HG03135 (cell line): Measurements from ENCODE around the gene ZBTB9.

Source experiments
- ATAC-seq: cut with Tn5 transposase; IDR thresholded peaks from one replicate; pipeline ENCODE4 v1.9.1; 2021; ENCODE audit warnings: mild to moderate bottlenecking, moderate library complexity; ENCODE audit not compliant: unreplicated experiment

Gene ZBTB9

GRCh38 chr6:33432546-33432945 lies 21.8 kb upstream of the ZBTB9 start:
- ATAC-seq = no peak

GRCh38 chr6:33433001-33433543 lies 21.3 kb upstream of the ZBTB9 start:
- no peak for ATAC-seq

- no peak for ATAC-seq
Measured at GRCh38 chr6:33433544-33434191, 20.7 kb upstream of the ZBTB9 start.

- ATAC-seq = no peak
Measured at GRCh38 chr6:33434961-33435360, 19.4 kb upstream of the ZBTB9 start.

GRCh38 chr6:33437666-33438065 lies 16.7 kb upstream of the ZBTB9 start:
- no peak for ATAC-seq

GRCh38 chr6:33438978-33439594 lies 15.3 kb upstream of the ZBTB9 start:
- ATAC-seq = no peak

- ATAC-seq = no peak
Measured at GRCh38 chr6:33439956-33440648, 14.3 kb upstream of the ZBTB9 start.

GRCh38 chr6:33440649-33441309 lies 13.6 kb upstream of the ZBTB9 start:
- no peak for ATAC-seq

- ATAC-seq = no peak
Measured at GRCh38 chr6:33441457-33441856, 12.9 kb upstream of the ZBTB9 start.

- ATAC-seq = no peak
Measured at GRCh38 chr6:33442283-33442682, 12.1 kb upstream of the ZBTB9 start.

- no peak for ATAC-seq
Measured at GRCh38 chr6:33443025-33443424, 11.4 kb upstream of the ZBTB9 start.

GRCh38 chr6:33443619-33444504 lies 10.5 kb upstream of the ZBTB9 start:
- no peak for ATAC-seq

GRCh38 chr6:33445119-33445603 lies 9.2 kb upstream of the ZBTB9 start:
- ATAC-seq = no peak

GRCh38 chr6:33446356-33446755 lies 8.0 kb upstream of the ZBTB9 start:
- ATAC-seq = no peak

GRCh38 chr6:33450434-33450833 lies 3.9 kb upstream of the ZBTB9 start:
- ATAC-seq = no peak

- ATAC-seq = no peak
Measured at GRCh38 chr6:33451606-33452005, 2.8 kb upstream of the ZBTB9 start.

- ATAC-seq = no peak
Measured at GRCh38 chr6:33452496-33452895, 1.9 kb upstream of the ZBTB9 start.

GRCh38 chr6:33453393-33454008 lies 875 bp upstream of the ZBTB9 start:
- no peak for ATAC-seq

- ATAC-seq = no peak
Measured at GRCh38 chr6:33455051-33455450, 675 bp downstream of the ZBTB9 start.

GRCh38 chr6:33456156-33456555 lies 1.8 kb downstream of the ZBTB9 start:
- ATAC-seq = no peak
